GM18907 (cell line): ENCODE data around the gene CSPG4.
"Not testable (repeated sequence)": the region's sequence is repeated elsewhere in the genome, so short reads cannot be mapped to it uniquely, and the experiment has no call there.

Source experiments
- ATAC-seq: cut with Tn5 transposase; IDR thresholded peaks from one replicate; pipeline ENCODE4 v1.9.1; 2021; ENCODE audit warnings: mild to moderate bottlenecking, moderate library complexity; ENCODE audit not compliant: unreplicated experiment

The CSPG4 gene, protein sequence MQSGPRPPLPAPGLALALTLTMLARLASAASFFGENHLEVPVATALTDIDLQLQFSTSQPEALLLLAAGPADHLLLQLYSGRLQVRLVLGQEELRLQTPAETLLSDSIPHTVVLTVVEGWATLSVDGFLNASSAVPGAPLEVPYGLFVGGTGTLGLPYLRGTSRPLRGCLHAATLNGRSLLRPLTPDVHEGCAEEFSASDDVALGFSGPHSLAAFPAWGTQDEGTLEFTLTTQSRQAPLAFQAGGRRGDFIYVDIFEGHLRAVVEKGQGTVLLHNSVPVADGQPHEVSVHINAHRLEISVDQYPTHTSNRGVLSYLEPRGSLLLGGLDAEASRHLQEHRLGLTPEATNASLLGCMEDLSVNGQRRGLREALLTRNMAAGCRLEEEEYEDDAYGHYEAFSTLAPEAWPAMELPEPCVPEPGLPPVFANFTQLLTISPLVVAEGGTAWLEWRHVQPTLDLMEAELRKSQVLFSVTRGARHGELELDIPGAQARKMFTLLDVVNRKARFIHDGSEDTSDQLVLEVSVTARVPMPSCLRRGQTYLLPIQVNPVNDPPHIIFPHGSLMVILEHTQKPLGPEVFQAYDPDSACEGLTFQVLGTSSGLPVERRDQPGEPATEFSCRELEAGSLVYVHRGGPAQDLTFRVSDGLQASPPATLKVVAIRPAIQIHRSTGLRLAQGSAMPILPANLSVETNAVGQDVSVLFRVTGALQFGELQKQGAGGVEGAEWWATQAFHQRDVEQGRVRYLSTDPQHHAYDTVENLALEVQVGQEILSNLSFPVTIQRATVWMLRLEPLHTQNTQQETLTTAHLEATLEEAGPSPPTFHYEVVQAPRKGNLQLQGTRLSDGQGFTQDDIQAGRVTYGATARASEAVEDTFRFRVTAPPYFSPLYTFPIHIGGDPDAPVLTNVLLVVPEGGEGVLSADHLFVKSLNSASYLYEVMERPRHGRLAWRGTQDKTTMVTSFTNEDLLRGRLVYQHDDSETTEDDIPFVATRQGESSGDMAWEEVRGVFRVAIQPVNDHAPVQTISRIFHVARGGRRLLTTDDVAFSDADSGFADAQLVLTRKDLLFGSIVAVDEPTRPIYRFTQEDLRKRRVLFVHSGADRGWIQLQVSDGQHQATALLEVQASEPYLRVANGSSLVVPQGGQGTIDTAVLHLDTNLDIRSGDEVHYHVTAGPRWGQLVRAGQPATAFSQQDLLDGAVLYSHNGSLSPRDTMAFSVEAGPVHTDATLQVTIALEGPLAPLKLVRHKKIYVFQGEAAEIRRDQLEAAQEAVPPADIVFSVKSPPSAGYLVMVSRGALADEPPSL (N-terminal part only)

DNA sequence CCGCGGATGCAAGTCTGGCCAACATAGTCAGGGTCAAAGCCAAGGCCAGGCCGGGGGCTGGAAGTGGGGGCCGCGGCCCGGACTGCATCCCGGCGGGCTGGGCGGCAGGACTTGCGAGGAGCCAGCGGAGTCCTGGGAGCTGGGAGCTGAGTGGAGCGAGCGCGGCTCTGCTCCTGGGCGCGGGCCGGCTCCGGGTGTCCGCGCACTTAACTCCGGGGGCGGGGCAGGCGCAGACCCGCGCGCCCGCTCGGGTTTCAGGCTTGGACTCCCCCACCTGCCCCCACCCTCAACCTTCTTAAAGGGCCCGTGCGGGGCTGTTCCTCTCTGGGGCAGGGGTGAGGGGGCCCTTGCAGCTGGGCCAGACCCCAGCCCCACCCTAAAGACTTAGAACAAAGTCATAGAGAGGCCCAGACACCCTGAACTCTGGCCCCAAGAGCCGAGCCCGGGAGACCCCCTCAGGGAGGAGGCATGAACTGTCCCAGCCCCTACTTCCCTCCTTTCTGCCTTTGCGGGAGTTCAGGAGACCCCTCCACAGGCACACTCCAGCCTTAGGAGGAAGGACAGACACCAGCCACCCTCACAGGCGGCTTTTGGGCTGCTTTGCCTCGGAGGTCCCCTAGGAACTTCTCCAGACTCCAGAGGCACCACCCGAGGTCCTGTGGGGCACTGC is at the start of gene CSPG4:
CSPG4 (minus strand) TSS at position 181 of the 670 bp plus-strand sequence; CDS start at position 88, 93 bp downstream.
- no peak for ATAC-seq

DNA sequence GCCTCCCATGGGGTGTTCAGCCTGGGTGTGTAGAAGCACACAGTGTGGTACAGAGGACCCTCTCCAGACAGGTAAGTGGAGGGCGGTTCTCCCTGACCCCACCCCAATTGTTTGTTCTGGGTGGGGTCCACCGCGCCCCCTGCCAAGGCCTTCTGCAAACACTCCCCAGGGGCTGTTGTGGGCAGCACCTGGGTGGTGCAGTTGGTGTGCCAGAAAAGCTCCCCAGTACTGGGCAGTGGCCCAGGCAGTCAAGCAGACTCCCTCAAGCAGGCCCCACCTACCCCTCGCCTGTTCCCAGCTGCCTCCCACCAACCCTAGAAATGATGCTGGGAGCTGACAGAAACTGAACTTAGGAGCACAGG is 49.7 kb upstream of the CSPG4 start:
- ATAC-seq: not testable (repeated sequence)

DNA sequence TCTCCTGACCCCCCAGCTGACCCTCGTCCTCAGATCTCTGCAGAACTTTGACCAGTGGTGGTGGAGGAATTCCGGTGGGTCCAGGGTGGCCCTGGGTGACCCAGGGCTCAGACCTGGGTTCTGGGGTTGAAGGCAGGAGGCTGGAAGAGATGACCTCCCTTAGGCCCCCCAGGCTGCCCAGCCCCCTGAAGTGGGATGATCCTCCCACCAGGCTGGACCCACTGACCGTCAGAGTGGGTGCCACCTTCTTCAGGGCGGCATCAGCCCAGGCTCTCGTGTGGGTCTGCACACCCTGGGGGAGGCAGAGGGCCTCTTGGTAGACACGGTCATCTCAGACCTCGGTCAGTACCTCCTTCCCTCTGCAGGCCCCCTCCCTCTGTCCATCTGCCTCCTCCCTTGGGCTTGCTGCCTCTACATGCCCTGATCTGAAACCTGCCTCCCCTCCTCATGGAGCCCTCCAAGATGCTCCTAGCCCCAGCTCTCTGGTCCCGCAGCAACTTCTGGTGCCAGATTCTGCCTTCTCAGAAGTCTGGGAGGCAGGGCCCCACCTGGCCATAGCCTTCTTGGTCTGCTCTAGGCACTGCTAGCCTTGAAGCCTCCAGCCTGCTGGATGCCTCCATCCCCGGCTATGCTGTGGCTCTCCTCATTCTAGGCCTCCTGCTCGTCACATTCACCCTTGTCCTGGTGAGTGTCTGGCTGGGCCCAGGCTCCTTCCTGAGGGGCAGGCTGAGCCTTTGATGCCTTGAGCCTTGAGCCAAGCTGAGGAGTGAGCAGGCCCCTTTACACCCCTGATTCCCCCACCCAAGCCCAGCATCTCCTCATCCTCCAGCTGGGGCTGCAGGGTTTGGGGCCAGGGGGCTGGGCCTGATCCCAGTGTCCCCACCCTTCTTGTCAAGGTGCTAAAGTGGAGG is 49.1 kb upstream of the CSPG4 start:
- no peak for ATAC-seq

DNA sequence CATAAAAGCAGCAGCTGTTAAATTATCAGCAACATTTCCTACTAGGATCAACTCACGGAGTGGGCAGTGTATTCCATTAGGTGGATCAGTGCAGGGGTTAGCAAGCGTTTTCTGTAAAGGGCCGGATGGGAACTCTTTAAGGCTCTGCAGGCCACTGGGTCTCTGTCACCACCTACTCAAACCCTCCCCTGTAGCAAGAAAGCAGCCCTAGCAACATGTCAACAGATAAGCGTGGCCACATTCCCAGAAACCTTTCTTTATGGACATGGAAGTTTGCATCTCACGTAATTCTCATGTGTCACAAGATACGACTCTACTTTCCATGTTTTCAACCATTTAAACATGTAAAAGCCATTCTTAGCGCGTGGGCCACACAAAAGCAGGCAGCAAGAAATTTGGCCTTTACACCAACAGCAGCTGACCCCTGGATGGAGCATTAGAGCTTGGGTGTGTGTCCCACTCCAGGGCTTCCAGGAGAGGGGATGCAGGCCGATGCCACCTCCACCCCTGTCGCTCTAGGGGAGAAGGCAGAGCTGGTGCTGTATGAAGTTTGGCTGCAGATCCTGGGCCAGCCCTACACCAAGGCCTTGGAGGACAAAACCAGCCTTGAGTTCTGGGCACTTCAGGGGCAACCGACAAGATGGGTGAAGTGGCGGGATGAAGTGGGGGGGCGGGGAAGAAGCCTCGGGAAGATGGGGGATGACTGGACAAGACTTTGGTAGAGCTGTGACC is 48.2 kb upstream of the CSPG4 start:
- no peak for ATAC-seq

DNA sequence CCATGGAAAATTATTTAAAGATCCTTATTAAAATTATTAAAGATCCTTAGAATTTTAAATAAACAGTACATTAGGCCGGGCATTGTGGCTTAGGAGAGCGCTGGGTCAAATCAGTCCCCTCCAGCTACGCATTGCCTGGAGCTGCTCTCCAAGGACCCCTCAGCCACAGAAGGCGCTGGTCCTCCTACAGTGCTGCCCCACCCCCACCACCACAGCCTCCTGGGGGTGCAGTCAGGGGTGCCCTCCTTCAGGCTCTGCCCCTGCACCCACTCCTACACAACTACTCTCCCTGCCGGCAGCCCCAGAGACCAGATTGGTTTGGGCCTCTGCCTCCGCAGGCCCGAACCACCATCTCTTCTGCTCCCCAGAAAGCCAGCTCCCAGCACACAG is 47.5 kb upstream of the CSPG4 start:
- not testable (repeated sequence) for ATAC-seq

DNA sequence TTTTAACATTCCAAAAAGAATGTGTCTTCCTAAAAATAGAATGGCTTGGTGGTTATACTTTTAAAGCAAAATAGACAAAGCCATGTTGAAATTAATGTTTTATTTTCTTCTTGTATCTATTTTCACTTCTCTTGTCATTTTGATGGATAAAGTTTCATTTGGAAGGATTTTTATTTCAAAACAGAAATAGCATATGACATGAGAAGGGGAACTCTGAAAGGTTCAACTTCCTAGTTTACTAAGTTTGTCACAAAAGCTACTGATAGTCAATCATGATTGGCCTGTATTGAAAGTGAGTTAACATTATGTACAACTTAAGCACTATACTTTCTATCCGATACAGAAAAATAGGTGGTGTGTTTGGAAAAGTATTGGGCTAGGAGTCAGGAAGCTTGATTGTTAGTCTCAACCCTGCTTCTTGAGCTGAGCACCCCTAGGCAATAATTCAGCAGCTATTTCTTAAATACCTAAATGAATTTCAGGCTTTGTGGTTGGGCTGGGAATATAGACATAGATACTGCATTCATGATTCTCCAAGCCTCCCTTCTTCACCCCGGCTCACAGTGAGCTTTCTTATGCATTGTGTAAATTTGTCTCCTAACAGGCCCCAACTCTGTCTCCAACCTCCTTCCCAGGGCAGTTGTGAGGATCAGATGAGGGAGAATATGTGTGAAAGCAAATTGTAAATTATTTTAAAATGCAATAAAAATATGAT is 46.9 kb upstream of the CSPG4 start:
- ATAC-seq: no peak

DNA sequence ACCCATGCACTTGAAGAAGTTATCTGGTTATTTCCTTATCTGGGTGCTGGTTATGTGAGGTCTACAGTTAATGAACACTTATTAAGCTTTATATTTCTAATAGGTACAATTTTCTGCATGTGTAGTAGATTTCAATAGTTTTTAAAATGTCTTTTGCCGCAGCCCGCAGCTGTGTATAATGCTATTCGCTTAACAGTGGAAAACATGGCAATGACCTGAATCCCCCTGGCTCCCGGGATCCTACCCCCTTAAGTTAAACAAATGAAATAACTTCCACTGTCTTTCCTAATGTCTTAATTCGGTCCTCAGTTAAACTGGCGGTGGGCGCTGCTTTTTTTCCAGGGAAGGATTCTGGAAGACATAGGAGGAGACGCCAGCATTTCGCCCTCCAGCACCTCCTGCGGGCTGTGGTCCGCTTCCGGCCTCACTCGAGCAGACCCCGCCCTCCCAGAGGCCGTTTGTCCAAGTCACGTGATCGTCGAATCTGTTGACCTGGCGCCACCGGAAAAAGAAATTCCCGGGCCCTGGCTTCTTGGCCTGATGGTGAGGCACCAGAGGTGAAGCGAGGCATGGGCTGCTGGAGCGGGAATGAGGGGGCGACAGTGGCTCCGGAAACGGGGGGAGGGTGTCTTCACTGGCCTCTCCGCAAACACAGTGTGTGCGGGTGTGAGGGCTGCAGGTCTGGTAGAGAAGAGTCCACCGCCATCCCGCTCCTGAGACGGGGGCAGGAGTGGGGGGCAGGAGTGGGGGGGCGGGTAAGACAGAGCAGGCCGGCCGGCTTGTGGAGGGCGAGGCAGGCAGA is 45.6 kb upstream of the CSPG4 start:
- ATAC-seq: peak; percentile 77

DNA sequence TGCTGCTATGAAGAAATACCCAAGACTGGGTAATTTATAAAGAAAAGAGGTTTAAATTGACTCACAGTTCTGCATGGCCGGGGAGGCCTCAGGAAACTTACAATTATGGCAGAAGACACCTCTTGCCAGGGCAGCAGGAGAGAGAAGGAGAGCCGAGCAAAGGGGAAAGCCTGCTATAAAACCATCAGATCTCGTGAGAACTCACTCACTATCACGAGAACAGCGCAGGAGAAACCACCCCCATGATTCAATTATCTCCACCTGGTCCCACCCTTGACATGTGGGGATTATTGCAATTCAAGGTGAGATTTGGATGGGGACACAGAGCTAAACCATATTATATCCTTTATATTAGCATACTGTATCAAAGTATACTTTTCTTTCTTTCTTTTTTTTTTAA is 42.2 kb upstream of the CSPG4 start:
- not testable (repeated sequence) for ATAC-seq

DNA sequence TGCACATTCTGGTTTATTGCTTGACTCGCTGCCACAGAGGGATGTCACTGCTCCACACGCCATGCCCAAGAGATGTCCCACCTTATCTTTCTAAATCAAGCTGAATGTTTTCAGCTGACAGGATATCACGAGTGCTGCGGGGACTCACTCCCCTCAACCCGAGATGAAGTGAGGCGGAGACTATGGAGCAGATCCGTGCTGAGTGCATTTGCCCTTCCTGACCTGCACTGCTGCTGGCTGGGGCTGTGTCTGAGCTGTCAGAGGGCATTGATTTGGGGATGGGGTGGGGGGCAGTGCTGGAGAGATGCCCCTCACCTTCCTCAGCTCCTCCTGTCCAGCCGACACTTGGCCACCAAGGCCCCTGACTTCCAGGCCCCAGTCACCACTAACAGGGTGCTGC is 40.5 kb upstream of the CSPG4 start:
- no peak for ATAC-seq

DNA sequence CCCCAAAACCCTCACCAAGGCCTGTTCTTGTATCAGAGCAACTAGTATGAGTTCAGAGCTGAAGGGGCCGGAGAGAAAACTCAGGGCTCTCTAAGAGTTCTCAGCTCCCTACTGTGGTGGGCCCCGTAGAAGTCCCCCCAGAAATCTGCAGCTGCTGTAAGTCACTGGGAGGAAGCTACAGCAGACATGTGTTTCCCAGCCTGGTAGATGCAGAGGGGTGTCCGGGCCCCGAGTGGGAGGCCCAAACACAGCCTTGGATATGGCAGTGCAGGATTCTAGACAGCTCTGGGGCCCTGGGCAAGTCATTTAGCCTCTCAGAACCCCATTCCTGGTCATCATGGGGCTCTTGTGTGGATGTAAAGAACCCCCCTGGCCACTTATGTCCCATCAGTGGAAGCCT is 39.2 kb upstream of the CSPG4 start:
- no peak for ATAC-seq

DNA sequence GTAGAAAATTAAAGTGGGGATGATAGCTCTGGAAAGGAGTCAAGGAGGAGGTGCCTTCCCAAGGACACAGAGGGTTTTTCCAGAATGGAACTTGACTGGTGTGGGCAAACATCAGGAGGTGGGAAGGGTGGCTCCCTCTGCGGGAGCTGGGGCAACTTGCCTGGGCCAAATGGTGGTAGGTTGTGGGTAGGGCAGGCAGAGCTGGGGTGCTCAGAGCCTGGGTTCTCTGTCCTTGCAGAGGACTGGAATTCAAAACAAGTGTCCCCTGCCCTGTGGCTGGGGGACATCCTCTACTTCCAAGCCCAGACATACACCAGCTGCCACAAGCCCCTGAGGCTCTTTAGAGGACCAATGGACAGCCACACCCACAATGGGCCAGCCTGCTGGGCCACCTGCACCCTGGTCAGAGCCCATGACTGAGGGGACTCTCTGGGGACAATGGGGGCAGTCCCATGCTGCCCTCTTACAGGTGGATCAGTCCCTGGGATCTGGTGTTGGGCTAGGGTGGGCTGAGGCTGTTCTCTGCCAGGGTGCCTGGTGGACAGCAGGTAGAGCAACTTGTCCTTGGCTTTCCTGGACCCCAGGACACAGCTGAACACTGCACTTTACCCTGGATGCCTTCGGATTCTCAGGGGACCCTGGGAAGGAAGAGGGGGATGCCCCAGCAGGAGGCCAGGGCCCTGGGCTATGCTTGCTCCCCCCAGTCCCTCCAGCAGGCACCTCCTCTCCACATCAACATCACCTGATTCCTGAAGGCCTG is 38.6 kb upstream of the CSPG4 start:
- no peak for ATAC-seq

DNA sequence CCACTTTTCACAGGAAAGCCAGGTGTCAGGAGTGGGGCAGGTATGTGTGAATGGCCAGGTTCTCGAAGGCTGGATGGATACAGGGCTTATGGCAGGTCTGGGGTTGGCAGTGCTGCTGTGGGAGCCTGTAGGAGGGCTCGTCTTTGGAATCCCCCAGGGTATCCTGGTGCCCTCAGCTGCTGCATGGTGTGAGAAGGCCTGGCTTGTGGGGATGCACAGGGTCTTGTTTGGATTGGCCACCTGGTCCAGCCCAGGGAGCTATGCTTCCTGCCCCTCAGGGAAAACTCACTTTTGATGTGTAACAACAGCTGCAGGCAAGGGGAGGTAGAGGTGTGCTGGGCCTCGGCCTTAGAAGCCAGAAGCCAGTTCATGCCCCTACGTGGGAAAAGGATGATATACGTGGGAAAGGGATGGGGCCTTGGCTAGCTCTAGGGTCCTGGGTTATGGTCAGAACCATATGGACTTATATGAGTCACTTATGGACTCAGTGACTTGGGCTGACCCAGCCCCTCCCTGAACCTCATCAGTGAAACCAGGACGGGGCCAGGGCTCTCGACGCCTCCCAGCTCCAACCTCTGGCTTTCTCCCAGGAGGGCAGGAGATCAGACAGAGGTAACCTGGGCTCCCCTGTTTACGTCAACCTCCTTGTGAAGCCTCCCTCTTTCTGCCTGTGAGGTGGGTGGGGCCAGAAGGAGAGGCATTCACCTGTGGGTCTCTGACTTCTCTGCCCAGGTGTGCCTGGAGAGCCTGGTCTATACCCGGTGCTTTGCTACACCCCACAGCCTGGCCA is 37.8 kb upstream of the CSPG4 start:
- ATAC-seq: no peak

DNA sequence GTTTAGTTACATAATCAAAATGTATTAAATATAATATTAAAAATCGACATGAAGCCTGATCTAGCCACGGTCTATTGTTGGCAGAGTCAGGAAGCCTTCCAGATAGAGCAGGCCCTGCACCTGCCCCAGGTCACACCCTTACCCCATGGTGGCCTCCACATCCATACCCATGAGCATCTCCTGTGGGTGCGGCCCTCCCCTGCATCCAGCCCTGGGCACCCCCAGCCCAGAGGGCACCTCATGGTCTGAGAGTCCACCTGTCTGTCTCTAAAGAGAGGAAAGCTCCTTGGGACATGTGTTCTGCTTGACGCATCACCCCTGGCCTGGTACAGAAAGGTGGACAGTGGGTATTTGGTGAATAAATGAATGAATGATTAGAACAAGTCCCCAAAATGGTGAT is 37.2 kb upstream of the CSPG4 start:
- ATAC-seq: no peak

DNA sequence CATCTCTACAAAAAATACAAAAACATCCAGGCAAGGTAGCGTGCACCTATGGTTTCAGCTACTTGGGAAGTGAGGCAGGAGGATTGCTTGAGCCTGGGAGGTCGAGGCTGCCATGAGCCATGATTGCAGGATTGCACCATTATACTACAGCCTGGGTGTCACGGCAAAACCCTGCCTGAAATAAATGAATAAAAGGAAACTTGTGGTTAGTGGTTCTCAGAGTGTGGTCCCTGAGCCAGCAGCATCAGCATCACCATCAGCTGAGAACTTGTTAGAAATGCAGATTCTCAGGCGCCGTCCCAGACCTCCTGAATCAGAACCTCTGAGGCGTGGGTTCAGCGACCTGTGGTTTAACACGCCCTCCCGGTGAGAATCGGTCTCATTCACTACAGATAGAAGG is 36.2 kb upstream of the CSPG4 start:
- ATAC-seq: not testable (repeated sequence)

DNA sequence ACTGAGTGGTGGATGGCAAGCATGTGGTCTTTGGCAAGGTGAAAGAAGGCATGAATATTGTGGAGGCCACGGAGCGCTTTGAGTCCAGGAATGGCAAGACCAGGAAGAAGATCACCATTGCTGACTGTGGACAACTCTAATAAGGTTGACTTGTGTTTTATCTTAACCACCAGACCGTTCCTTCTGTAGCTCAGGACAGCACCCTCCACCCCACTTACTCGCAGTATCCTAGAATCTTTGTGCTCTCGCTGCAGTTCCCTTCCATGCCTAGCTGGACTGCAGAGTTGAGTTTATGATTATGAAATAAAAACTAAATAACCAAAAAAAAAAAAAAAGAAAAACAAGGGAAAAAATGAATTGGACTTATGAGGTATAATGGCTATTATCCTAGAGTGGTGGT is 34.5 kb upstream of the CSPG4 start:
- ATAC-seq: not testable (repeated sequence)

DNA sequence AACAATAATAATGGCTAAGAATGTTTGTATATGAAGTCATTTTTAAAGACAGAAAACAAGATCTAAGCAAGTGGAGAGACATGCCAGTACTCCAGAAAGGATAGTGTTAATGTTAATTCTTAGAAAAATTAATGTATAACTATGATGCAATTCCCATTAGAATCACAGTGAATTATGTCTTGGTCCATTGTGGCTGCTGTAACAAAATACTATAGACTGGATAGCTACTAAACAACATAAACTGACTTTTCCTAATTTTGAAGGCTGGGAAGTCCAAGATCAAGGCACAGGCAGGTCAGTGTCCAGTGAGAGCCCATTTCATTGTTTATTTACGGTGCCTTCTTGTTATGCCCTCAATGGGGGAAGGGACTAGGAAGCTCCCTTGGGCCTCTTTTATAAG is 32.7 kb upstream of the CSPG4 start:
- no peak for ATAC-seq
